IMR-90 (cell line): ENCODE data around the gene RPL41.

Source experiments
- CTCF ChIP-seq: conservative IDR thresholded peaks from 2 replicates; pipeline ENCODE4 v1.5.1; 2012; ENCODE audit warnings: mild to moderate bottlenecking, low read depth, low read length, improper control_type of control experiment
- POLR2A ChIP-seq: IDR thresholded peaks from 2 replicates; pipeline ENCODE4 v1.6.1; 2012; ENCODE audit warnings: mild to moderate bottlenecking, low read depth, low read length
- RFX5 ChIP-seq: IDR thresholded peaks from 2 replicates; pipeline ENCODE4 v1.8.0; 2012; ENCODE audit warnings: low read depth, mild to moderate bottlenecking, low read length, moderate library complexity

DNA sequence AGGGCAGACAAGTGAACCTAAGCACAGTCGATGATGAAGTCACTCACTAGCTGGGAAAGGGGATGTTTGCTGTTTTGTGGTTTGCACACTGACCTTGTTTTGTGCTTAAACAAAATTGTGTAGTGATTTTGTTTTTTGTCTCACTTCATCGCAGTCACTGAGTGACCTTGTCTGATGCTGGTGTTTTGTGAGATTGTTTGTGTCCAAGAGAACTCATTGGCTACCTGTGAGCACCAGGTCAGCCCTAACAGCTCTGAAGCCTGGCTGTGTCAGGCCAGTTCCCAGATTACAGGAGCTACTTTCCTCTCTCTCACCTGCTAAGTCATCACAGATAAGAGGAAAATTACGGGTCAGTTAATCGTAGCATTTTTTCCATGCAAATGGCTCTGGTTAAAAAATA, 7.7 kb downstream of the RPL41 start:
- TF ChIP-seq POLR2A (no peak), CTCF (no peak), RFX5 (no peak)
